ELF-1 (cell line): ENCODE data around the gene TCF7.

ENCODE experiments used
- DNase-seq: peaks from one replicate; pipeline ENCODE4 v3.0.0-alpha.2; 2016; ENCODE audit warnings: low read depth, low spot score

TCF7 gene

GRCh38 chr5:134113902-134114875 is at the start of gene TCF7:
Gene TCF7, plus strand, starts transcription at chr5:134114681. Its CDS starts 226 bp downstream, at chr5:134114907.
- DNase-seq = peak; percentile 83

GRCh38 chr5:134069553-134069952 is 44.9 kb upstream of the TCF7 start:
- DNase-seq = no peak

DNA sequence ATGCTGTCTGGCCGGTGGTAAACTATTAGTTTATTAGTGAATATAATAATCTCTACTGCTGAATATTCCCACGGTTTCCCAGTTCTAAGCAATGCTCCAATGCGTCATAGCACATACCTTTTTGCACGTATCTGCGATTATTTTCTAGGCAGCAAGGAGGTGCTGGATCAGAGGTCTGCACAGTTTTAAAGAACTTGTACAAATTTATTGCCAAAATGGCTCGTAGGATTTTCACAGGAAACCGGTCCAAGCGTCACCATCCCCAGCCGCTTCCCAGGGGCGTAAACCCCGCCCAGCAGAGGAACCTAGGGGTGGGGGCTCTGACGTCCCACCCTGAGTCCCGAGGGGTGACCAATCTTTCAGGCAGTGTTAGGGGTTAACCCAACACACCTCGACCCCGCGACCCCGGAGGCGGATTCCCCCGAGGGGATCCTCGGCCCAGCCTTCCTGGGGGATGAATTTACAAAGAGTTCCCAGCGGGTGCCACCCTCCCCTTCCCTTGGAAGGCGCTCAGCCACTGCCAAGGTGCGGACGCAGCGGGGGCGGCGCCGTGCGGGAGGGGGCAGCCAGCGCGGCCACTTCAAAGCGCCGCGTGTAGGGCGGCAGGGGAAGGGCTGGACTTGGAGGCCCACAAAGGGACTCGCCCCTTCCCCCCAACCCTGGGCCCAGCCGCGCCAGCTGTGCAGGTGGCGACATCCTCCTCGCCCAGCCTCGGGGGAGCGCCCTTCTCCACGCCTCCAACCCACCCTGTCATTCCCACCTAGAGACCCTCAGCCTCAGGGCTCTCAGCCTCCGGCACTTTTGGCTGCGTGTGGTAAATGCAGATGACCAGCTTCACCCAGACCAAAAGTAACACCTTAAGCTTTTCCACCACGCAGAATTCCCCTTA is 43.5 kb upstream of the TCF7 start:
- peak; percentile 91 for DNase-seq

GRCh38 chr5:134071614-134072207 is 42.8 kb upstream of the TCF7 start:
- no peak for DNase-seq

DNA sequence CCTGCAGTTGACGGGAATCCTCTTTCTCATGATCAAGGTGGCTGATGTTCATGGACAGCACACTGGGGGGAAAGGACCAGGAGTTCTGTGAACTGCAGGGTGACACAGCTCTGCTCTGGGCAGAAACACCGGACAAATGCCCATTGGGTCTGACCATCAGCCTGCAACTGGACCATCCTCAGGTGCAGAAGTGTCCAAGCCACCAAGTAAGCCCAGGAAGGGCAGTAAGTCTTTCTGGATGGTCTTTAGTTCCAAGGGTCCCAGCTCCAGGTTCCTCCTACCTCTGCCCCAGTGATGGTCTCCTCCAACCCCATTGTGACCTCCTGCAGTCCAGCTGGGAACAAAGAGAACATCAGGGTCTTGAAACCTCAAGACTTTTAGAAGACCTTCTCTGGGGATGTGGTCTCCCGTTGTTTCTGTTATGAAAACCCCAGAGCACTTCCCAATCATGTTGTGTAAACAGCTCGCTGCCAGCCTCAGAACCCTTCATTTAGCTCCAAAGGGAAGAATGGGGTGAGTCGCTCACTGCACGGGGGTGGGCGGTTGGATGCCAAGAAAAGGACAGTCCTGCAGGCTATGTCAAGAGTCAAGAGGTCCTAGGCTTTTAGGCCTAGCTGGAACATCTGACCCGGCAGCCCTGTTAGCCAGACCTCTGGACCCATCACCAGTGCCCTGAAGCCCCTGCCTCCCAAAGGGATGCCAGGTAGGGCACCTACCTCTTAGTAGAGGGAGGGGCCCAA is 41.8 kb upstream of the TCF7 start:
- DNase-seq = no peak

GRCh38 chr5:134073404-134073803 is 41.1 kb upstream of the TCF7 start:
- DNase-seq = no peak

DNA sequence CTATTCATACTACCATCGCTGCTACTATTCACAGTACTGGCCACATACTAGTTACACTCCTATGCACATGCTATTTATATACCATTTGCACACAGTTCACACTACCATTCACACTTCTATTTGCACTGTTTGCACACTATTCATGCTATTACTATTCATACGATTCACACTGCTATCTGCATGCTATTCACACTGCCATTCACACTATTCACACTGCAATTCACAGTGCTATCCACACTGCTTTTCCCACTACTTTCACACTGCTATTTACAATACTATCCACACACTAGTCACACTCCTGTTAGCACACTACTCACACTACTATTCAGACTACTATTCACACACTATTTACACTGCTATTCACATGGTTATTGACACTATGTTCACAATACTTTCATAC is 39.4 kb upstream of the TCF7 start:
- DNase-seq = no peak

DNA sequence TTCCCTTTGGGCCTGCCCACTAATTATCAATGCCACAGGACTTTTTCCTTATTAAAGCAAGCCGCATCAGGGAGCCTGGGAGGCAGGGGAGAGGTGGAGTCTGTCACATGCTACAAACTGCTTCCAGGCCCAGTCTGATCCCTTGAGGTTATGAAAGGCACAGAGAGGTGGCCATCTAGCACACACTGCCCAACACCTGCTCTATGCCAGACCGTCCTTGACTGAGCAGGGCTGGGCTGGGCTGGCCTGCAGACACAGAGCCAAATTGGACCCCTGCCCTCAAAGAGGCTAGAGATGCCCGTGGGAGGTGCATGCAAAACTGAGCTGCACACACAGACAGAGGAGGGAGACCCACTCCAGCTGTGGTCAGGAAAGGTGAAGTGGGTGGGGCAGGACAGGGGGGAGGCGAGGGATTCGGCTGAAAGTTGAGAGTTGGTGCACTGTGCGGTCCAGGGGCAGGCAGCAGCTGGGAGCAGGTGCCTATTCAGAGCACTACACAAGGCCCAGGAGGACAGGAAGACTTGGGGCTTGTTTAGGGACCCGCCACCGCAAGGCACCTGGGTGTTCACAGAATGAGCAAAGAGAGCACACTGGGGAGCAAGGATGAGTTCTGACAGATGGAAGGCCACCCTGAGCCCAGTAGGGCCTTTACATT is 36.4 kb upstream of the TCF7 start:
- no peak for DNase-seq

DNA sequence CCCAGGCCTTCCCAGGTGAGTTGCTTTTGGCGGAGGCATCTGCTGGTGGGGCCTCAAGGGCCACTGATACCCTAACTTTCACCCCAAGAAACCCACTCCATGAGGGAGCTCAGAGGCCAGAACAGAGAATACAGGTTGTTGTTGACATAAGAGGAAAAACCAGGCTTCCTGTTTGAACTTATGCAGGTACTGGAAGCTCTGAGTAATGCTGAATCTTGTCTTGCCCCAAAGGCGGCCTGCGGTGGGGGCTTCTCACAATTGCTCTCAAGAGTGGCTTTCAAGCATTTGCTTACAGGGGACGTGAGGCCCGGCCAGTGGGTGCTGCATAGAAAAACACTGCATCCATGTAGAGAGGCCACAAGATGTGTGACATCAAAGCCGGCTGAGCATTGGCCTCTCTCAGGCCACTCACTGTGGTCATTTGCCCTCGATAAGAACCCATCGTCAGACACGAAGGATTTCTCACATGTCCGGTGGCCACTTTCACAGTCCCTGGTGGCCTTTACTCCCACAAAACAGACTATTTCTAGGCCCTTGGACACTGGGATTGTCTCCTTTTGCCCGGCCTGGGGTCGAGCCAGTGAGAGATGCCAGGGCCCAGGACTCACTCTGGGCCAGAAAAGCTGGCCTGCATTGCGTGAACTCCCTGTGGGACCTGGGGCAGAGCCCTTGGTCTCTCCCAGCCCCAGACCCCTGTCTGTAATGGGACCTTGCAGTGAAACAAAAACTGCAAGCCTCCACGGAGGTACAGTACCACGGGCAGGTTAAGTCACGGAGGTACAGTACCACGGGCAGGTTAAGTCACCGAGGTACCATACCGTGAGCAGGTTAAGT is 34.5 kb upstream of the TCF7 start:
- DNase-seq = no peak

DNA sequence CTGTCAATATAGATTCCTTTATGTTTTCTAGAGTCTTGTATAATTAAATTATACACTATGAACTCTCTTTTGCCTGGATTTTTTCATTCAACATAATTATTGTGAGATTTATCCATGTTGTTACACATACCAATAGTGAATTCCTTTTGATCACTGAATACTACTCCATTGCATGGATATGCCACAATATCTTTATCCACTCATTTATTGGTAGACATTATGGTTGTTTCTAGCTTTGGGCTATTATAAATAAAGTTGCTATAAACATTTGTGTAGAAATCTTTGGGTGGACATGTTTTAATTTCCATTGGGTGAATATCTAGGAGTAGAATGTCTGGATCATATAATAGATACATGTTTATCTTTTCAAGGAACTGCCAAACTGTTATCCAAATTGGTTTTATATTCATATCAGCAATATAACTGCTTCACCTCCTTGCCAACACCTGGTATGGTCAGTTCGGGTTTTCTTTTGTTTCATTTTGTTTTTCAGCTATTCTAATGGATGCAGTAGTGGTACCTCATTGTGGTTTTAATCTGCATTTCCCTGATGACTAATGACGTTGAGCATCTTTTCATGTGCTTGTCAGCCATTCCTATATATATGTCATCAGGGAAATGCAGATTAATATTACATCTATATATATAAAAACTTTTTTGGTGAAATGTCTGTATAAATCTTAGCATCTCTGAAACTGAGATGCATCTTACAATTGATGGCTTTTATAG is 32.1 kb upstream of the TCF7 start:
- DNase-seq = no peak

DNA sequence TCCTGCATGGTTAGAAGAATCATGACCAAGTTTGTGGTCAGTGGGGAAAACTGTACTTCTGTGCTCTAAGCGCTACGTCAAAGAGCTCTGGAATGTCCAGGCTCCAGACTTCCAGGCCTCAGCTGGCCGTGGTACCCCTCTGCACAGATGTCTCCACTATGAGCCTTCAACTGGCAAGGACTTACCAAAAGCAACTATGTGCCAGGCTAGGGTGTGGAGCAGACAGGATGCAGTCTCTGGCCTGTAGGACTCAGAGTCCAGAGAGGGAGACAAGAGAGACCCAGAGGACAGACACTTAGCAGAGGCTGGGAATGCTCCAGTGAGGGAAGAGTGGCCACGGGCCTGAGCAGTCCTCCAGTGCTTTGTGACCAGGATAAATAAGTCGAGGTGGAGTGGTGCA is 31.0 kb upstream of the TCF7 start:
- no peak for DNase-seq

GRCh38 chr5:134084022-134084565 is 30.4 kb upstream of the TCF7 start:
- no peak for DNase-seq

DNA sequence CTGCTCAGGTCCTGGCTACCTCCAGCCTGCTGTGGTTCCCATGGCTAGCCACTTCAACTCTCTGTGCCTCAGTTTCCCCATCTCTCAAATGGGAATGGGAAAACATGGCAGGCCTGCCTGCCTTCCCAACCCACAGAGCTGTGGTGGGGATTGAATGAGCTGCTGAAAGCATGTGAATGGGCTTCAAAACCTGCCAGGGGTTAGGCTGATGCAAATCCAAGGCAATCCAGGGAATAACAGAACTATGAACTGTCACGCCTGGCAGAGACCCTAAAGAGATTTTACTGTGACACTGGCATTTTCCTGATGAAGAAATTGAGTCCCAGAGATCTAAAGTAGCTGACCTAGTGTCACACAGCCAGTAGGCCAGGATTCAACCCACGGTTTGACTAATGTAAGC is 29.9 kb upstream of the TCF7 start:
- DNase-seq = no peak

DNA sequence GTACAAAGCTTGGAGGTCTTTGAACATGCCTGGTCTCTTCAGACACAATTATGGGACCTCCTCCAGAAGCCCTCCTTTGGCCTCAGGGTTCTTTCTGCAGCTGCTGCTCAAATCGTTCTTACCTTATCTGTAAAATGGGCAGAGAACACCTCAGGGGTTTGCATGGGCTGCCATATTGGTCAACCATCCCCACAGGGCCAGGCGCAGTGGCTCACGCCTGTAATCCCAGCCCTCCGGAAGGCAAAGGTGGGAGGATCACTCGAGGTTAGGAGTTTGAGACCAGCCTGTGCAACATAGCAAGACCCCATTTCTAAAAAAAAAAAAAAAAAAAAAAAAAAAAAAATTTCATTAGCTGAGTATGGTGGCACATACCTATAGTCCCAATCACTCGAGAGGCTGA is 29.1 kb upstream of the TCF7 start:
- DNase-seq = no peak

GRCh38 chr5:134086225-134086942 is 28.1 kb upstream of the TCF7 start:
- no peak for DNase-seq

DNA sequence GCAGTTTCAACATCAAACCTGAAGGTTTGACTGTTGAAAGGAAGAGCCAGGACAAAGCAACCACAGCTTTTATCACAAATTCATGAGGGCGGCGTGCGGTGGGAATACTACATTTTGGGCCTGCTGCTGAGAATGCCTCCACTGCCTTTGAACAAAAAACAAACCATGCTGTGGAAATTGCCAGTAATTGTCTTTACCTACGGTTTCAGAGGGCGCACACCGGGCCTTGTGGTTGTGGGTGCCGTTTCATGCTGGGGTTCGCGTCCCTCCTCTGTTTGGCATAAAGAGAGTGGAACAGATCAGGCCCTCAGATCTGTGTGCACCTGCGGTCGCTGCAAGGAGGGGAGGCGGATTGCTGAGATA is 27.6 kb upstream of the TCF7 start:
- DNase-seq = no peak

DNA sequence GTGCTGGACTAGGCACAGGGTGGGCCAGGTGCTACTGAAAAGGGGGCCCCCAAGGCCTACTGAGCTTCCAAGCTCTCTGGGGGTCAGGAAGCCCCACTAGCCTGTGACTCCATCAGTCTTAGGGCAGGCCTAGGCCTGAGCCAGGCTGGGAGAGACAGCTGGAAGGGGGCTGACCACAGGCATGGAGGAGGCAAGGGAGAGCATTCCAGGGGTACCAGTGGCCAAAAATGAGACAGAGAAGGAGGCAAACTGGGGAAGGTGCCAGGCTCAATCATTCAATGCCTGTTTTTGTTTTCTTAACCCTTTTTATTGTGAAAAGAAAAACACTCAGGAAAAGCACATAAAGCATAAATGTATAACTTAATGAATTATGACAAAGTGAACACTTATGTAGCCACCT is 26.2 kb upstream of the TCF7 start:
- no peak for DNase-seq

DNA sequence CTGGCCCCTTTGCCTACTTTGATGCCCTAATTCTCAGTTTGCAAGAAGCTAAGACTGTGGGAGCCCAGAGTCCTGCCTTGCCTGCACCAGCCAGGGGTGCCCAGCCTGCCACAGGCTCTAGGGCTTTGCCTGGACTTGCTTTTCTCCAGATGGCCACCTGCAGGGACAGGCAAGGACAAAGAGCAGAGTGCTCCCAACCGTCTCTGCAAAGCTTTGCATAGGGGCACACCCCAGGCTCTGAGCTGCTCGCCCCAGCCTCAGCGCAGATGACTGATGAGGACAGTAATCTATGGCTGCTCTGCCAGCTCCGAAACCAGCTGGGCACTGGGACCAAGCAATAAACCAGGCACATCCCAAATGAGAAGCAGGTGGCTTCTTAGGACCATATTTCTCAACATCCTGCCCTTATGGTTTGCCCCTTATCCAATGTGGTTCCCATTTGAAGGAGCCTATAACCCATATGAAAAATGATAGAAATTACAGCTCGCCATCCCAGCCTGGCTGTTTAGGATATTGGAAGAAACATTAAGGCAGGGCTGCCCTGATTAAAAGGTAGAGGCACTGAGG is 25.4 kb upstream of the TCF7 start:
- no peak for DNase-seq
